Measurements from ENCODE around the gene HTR6. TPM values are rescaled to one million over a fixed set of nuclear protein-coding genes. Genes with fewer than 3 reads are reported as not detected.
A peak's percentile ranks its signal among the peaks of the same experiment; 100 is the strongest.

The HTR6 gene
- total RNA-seq, 4 donors from 2014 or later = not detected

DNA sequence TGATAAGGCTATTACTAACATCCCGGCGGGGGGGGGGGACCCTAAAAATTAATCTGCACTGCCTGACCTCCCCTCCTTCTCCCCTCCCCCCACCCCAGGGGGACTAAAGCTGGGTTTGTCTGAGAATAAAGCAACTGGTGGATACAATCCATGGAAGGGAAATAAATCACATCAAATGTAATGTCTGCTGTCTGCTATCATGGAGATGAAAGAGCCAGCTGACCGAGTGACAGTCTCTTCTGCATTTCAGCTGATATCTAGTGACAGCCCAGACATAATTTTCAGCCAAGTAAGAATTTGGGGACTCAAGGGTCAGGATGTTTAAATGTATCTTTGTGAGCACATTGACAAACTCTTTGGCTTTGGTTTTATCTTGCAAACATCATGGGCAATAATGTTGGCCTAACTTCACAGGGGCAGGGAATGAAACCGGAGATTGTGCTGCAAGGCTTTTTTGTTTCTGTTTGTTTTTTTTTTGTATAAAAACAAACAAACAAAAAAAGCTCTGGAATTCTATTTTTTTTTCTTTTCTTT lies 44.7 kb downstream of the HTR6 start:
- Histone ChIP-seq H3K27me3 (no peaks in the 10 kb centered on the region), H3K4me3 (no peak overlapping the region), H3K4me1 (peaks cover 6 to 26% (median 19%) of the 10 kb centered on the region in 4 donors), H3K9me3 (no peaks in the 10 kb centered on the region), H3K27ac (replicated peaks in 1 of 4) (no peak overlapping the region), H3K36me3 (peaks cover 0 to 22% (median 7%) of the 10 kb centered on the region in 4 donors)
- no peak for TF ChIP-seq EP300 (IDR thresholded peaks at IDR 0.05)
- TF ChIP-seq CTCF (IDR thresholded peaks at IDR 0.05) = no peak
- no peak for TF ChIP-seq POLR2A (IDR thresholded peaks at IDR 0.05; ENCODE audit: low read depth)
- WGBS = 88% methylated on average over 4 of the region's 4 CpGs
- intact Hi-C loops (cut with DNase I) = no loop called here
- DNase-seq (ENCODE audit: extremely low spot score) = no peak

DNA sequence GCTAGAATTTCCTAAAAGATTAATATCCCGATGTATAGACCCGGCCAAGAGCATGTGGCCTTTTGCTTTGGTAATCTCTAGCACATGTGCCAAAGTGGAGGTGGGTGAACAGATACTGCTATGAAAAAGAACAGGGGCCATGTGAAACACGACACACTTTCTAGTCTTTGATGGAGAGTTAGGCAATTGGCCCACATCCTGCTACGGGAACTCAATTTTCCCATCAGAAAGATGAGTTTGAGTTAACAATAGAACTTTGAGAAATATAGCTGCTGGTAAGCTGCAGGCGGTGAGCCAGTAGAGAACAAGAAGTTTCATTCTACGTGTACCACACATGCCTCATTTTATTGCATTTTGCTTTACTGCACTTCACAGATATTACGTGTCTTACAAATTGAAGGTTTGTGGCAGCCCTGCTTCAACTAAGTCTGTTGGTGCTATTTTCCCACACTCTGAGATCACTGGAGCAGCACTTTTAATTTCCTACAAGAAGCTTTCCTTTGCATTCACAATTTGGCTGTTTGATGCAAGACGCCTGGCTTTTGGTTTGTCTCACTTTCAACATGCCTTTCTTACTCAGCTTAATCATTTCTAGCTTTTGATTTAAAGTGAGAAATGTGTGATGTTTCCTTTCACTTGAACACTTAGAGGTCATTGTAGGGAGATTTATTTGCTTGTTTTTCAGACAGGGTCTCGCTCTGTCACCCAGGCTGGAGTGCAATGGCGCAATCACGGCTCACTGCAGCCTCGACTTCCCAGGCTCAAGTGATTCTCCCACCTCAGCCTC lies 46.3 kb downstream of the HTR6 start:
- Histone ChIP-seq H3K36me3 (peaks cover 0 to 22% (median 7%) of the 10 kb centered on the region in 4 donors), H3K4me1 (peaks cover 0 to 23% (median 15%) of the 10 kb centered on the region in 4 donors), H3K9me3 (no peaks in the 10 kb centered on the region), H3K27me3 (no peaks in the 10 kb centered on the region), H3K27ac (replicated peaks in 1 of 4) (no peak overlapping the region), H3K4me3 (no peak overlapping the region)
- TF ChIP-seq POLR2AphosphoS5 (IDR thresholded peaks at IDR 0.05) = no peak
- TF ChIP-seq CTCF (IDR thresholded peaks at IDR 0.05) = no peak
- no peak for TF ChIP-seq POLR2A (IDR thresholded peaks at IDR 0.05; ENCODE audit: low read depth)
- TF ChIP-seq EP300 (IDR thresholded peaks at IDR 0.05) = no peak
- intact Hi-C loops (cut with DNase I) = no loop called here
- 85% methylated on average over 12 of the region's 12 CpGs for WGBS
- DNase-seq (ENCODE audit: extremely low spot score) = no peak

GRCh38 chr1:19712928-19713327 lies 48.3 kb downstream of the HTR6 start:
- H3K27ac ChIP-seq (replicated peaks in 1 of 4) = no peak overlapping the region
- DNase-seq (ENCODE audit: extremely low spot score) = no peak
- peaks cover 0 to 10% (median 7%) of the 10 kb centered on the region in 4 donors for H3K4me1 ChIP-seq
- 75% methylated on average over 4 of the region's 4 CpGs for WGBS
- H3K9me3 ChIP-seq = no peaks in the 10 kb centered on the region
- H3K27me3 ChIP-seq = no peaks in the 10 kb centered on the region
- TF ChIP-seq POLR2AphosphoS5 (IDR thresholded peaks at IDR 0.05) = no peak
- no peak for TF ChIP-seq CTCF (IDR thresholded peaks at IDR 0.05)
- no peak for TF ChIP-seq EP300 (IDR thresholded peaks at IDR 0.05)
- TF ChIP-seq POLR2A (IDR thresholded peaks at IDR 0.05; ENCODE audit: low read depth) = no peak
- no peak overlapping the region for H3K4me3 ChIP-seq
- intact Hi-C loops (cut with DNase I) = no loop called here
- H3K36me3 ChIP-seq = peaks cover 0 to 28% (median 7%) of the 10 kb centered on the region in 4 donors

- peak; percentile 97 for DNase-seq (ENCODE audit: extremely low spot score)
- H3K27ac ChIP-seq (replicated peaks in 1 of 4) = no peak overlapping the region
Measured at GRCh38 chr1:19715334-19716203, 50.9 kb downstream of the HTR6 start.

More at GRCh38 chr1:19715334-19716203, 50.9 kb downstream of the HTR6 start:
- Histone ChIP-seq H3K27me3 (no peaks in the 10 kb centered on the region), H3K36me3 (peaks cover 0 to 28% (median 7%) of the 10 kb centered on the region in 4 donors), H3K4me1 (peaks cover 0 to 14% (median 11%) of the 10 kb centered on the region in 4 donors), H3K9me3 (no peaks in the 10 kb centered on the region), H3K4me3 (no peak overlapping the region)
- no peak for TF ChIP-seq POLR2A (IDR thresholded peaks at IDR 0.05; ENCODE audit: low read depth)
- peak; percentile 82 to 92 (median 91) for TF ChIP-seq CTCF (IDR thresholded peaks at IDR 0.05)
- TF ChIP-seq POLR2AphosphoS5 (IDR thresholded peaks at IDR 0.05) = peak; percentile 12 to 63
- intact Hi-C loops (cut with DNase I) = loop anchor here (5.0 kb wide), 2 partner anchors 47 to 97 kb away; no protein-coding TSS in a partner anchor
- WGBS = 47% methylated on average over 9 of the region's 12 CpGs

Data from esophagus muscularis mucosa (tissue), 4 donors.